CD14-positive monocyte (primary cell): Measurements from ENCODE around the gene QKI. TPM values are rescaled to one million over a fixed set of nuclear protein-coding genes. Genes with fewer than 3 reads are reported as not detected.
A peak's percentile ranks its signal among the peaks of the same experiment; 100 is the strongest.

Experiments used
- DNase-seq, 3 donors: peaks; one replicate each; pipeline ENCODE4 v3.0.0-alpha.2; 2011 to 2022
- H2AFZ ChIP-seq: 2 replicates; pipeline ENCODE4 v1.6.0; 2012; ENCODE audit warnings: mild to moderate bottlenecking, low read depth, low read length, inconsistent platforms; ENCODE audit not compliant: insufficient read depth, poor library complexity, severe bottlenecking
- H3K27ac ChIP-seq, 2 donors: 1 replicate in 1 of 2; 2 replicates in 1 of 2; pipeline ENCODE4 v1.5.1; 2012 to 2013; ENCODE audit warnings: low read length in 2 of 2, control low read depth in 1 of 2, inconsistent platforms in 1 of 2, low read depth in 1 of 2, mild to moderate bottlenecking in 1 of 2
- H3K27me3 ChIP-seq, 2 donors: one replicate each; pipeline versions ENCODE4 v1.6.0 to v1.6.1; 2011 to 2013; ENCODE audit warnings: low read length in 2 of 2; ENCODE audit not compliant: control insufficient read depth in 2 of 2, insufficient read depth in 2 of 2
- H3K36me3 ChIP-seq, 2 donors: replicated peaks in 1 of 2; 1 replicate in 1 of 2; 2 replicates in 1 of 2; pipeline versions ENCODE4 v1.5.1 to v1.6.1; 2012 to 2013; ENCODE audit warnings: low read length in 2 of 2, control low read depth in 1 of 2, inconsistent platforms in 1 of 2, mild to moderate bottlenecking in 1 of 2; ENCODE audit not compliant: insufficient read depth in 2 of 2, control insufficient read depth in 1 of 2
- H3K4me1 ChIP-seq, 2 donors: 1 replicate in 1 of 2; 2 replicates in 1 of 2; pipeline versions ENCODE4 v1.5.1 to v1.6.1; 2012 to 2013; ENCODE audit warnings: low read length in 2 of 2, control low read depth in 1 of 2, inconsistent platforms in 1 of 2, mild to moderate bottlenecking in 1 of 2, moderate library complexity in 1 of 2; ENCODE audit not compliant: insufficient read depth in 2 of 2, control insufficient read depth in 1 of 2
- H3K4me2 ChIP-seq: replicated peaks from 2 replicates; pipeline ENCODE3; 2012; ENCODE audit warnings: low read length, moderate library complexity, mild to moderate bottlenecking; ENCODE audit not compliant: poor library complexity, severe bottlenecking; ENCODE audit errors: extremely low read depth
- H3K4me3 ChIP-seq, 3 experiments: fragments of 200-600 bp in 1 of 3; sonication (generic) in 1 of 3; replicated peaks in 1 of 3; 1 replicate in 2 of 3; 2 replicates in 1 of 3; pipeline ENCODE4 v1.5.1; 2011 to 2013; ENCODE audit warnings: low read length in 3 of 3, mild to moderate bottlenecking in 3 of 3, control low read depth in 2 of 3, low read depth in 2 of 3, inconsistent platforms in 1 of 3, moderate library complexity in 1 of 3
- H3K79me2 ChIP-seq: 2 replicates; pipeline ENCODE4 v1.6.0; 2012; ENCODE audit warnings: mild to moderate bottlenecking, control low read depth, inconsistent platforms, low read length, moderate library complexity; ENCODE audit not compliant: insufficient read depth
- H3K9ac ChIP-seq: 2 replicates; pipeline ENCODE4 v1.6.0; 2017; ENCODE audit warnings: low read length, mild to moderate bottlenecking; ENCODE audit not compliant: insufficient read depth, poor library complexity, severe bottlenecking
- H3K9me3 ChIP-seq, 2 donors: replicated peaks in 1 of 2; 1 replicate in 1 of 2; 2 replicates in 1 of 2; pipeline versions ENCODE4 v1.5.1 to v1.6.1; 2012 to 2013; ENCODE audit warnings: low read length in 2 of 2, control low read depth in 1 of 2; ENCODE audit not compliant: control insufficient read depth in 1 of 2, insufficient read depth in 1 of 2
- H4K20me1 ChIP-seq: 2 replicates; pipeline ENCODE4 v1.6.0; 2012; ENCODE audit warnings: mild to moderate bottlenecking, low read length, control low read depth, moderate library complexity; ENCODE audit not compliant: insufficient read depth
- H3K27ac Mint-ChIP-seq, 7 donors: one replicate each; pipeline ENCODE4 v1.8.0; 2020; ENCODE audit warnings: mild to moderate bottlenecking in 7 of 7, mixed read lengths in 7 of 7, moderate library complexity in 6 of 7, inconsistent platforms in 2 of 7
- H3K27me3 Mint-ChIP-seq, 3 donors: one replicate each; pipeline ENCODE4 v1.8.0; 2021 to 2022; ENCODE audit warnings: low read depth in 3 of 3, mild to moderate bottlenecking in 3 of 3, mixed read lengths in 3 of 3, moderate library complexity in 3 of 3, inconsistent platforms in 1 of 3
- H3K36me3 Mint-ChIP-seq, 2 donors: one replicate each; pipeline ENCODE4 v1.8.0; 2020; ENCODE audit warnings: mixed read lengths in 2 of 2, inconsistent platforms in 1 of 2, mild to moderate bottlenecking in 1 of 2
- H3K4me1 Mint-ChIP-seq: one replicate; pipeline ENCODE4 v1.8.0; 2020; ENCODE audit warnings: mild to moderate bottlenecking, mixed read lengths
- H3K4me3 Mint-ChIP-seq, 2 donors: one replicate each; pipeline ENCODE4 v1.8.0; 2020; ENCODE audit warnings: mild to moderate bottlenecking in 2 of 2, mixed read lengths in 2 of 2, moderate library complexity in 1 of 2
- H3K9me3 Mint-ChIP-seq, 7 donors: one replicate each; pipeline ENCODE4 v1.8.0; 2020 to 2022; ENCODE audit warnings: mixed read lengths in 7 of 7, mild to moderate bottlenecking in 6 of 7, moderate library complexity in 6 of 7, inconsistent platforms in 2 of 7
- WGBS: methylation state at CpG from one replicate; pipeline ENCODE4 v1.1.5; 2013; ENCODE audit warnings: missing lambda C conversion rate; ENCODE audit not compliant: insufficient coverage; 5-methylcytosine and 5-hydroxymethylcytosine counted together
- intact Hi-C, 2 donors: fragments of 100-400 bp; cut with micrococcal nuclease; formaldehyde crosslinking; loops; one replicate each; pipeline versions ENCODE4 v1.15.0 to v1.15.1; 2023
- polyA plus RNA-seq, 3 donors: library from polyadenylated mRNA; depleted of rRNA in 1 of 3; unstranded in 2 of 3; stranded (reverse) in 1 of 3; fragments of 300-500 nt in 2 of 3; fragments of >200 nt in 1 of 3; fragmentation: Illumina TruSeq in 2 of 3; gene quantifications; 1 replicate in 2 of 3; 2 replicates in 1 of 3; pipeline ENCODE4 v1.2.3, GENCODE V29; 2012 to 2021
- TF ChIP-seq, protein P1 (sequence below): fragments of 200-600 bp; IDR thresholded peaks from one replicate; pipeline ENCODE4 v1.8.0; 2022; ENCODE audit warnings: antibody characterized with exemption, mild to moderate bottlenecking

QKI gene
- polyA plus RNA-seq, 3 donors = 24.3 to 154 (median 71.8) TPM

GRCh38 chr6:163620101-163620500, 205.6 kb downstream of the QKI start:
- no peak overlapping the region for H3K27ac ChIP-seq
- peaks cover 4 to 19% (median 15%) of the 10 kb centered on the region in 3 donors for H3K27me3 Mint-ChIP-seq
- peaks cover 4% of the 10 kb centered on the region for H3K4me1 Mint-ChIP-seq
- H3K36me3 Mint-ChIP-seq = no peaks in the 10 kb centered on the region
- H2AFZ ChIP-seq = no peak overlapping the region
- no peaks in the 10 kb centered on the region for H4K20me1 ChIP-seq
- 95% methylated on average over 4 of the region's 5 CpGs for WGBS
- no peak overlapping the region for H3K27ac Mint-ChIP-seq
- peaks cover 5 to 16% (median 11%) of the 10 kb centered on the region in 7 donors for H3K9me3 Mint-ChIP-seq
- H3K79me2 ChIP-seq = no peaks in the 10 kb centered on the region
- no peaks in the 10 kb centered on the region for H3K36me3 ChIP-seq
- no peak overlapping the region for H3K4me3 ChIP-seq
- H3K4me2 ChIP-seq = no peak overlapping the region
- H3K4me3 Mint-ChIP-seq = no peak overlapping the region
- no peaks in the 10 kb centered on the region for H3K4me1 ChIP-seq
- DNase-seq = no peak
- TF ChIP-seq, protein P1, sequence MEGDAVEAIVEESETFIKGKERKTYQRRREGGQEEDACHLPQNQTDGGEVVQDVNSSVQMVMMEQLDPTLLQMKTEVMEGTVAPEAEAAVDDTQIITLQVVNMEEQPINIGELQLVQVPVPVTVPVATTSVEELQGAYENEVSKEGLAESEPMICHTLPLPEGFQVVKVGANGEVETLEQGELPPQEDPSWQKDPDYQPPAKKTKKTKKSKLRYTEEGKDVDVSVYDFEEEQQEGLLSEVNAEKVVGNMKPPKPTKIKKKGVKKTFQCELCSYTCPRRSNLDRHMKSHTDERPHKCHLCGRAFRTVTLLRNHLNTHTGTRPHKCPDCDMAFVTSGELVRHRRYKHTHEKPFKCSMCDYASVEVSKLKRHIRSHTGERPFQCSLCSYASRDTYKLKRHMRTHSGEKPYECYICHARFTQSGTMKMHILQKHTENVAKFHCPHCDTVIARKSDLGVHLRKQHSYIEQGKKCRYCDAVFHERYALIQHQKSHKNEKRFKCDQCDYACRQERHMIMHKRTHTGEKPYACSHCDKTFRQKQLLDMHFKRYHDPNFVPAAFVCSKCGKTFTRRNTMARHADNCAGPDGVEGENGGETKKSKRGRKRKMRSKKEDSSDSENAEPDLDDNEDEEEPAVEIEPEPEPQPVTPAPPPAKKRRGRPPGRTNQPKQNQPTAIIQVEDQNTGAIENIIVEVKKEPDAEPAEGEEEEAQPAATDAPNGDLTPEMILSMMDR = no peak
- peaks cover 0 to 3% of the 10 kb centered on the region in 2 donors for H3K9me3 ChIP-seq
- no peak overlapping the region for H3K9ac ChIP-seq
- intact Hi-C loops = no loop called here
- H3K27me3 ChIP-seq = no peaks in the 10 kb centered on the region

DNA sequence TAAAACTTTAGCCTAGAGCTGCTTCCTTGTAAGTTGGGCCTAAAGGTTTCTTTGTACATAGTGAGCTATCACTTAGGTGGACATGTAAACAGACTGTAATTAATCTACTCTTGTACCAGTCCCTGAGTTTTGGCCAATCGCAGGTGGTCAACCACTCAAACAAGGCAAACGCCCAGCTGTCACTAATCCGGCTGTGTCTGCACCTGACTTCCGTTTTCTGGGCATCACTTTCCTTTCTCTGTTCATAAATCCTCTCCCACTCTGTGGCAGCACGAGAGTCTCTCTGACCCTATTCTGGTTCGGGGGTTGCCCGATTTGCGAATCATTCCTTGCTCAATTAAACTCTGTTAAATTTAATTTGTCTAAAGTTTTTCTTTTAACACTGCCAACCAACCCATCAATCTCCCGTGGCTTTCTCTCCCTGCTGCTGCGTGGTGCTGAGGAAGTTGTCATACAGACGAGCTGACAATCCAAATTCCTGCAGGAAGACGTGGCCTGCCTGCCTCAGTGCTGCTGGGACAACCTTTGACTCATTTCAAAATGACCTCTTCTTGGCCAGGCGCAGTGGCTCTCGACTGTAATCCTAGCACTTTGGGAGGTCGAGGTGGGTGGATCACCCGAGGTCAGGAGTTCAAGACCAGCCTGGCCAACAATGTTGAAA, 206.3 kb downstream of the QKI start:
- H3K79me2 ChIP-seq = no peaks in the 10 kb centered on the region
- no peak for DNase-seq
- H3K27me3 ChIP-seq = no peaks in the 10 kb centered on the region
- peaks cover 4% of the 10 kb centered on the region for H3K4me1 Mint-ChIP-seq
- H3K9me3 ChIP-seq = peaks cover 0 to 3% of the 10 kb centered on the region in 2 donors
- TF ChIP-seq, protein P1 = no peak
- H3K4me3 ChIP-seq = no peak overlapping the region
- peak overlapping the region in 1 of 7 donors; percentile 68 for H3K27ac Mint-ChIP-seq
- no peak overlapping the region for H3K4me2 ChIP-seq
- H3K4me1 ChIP-seq = no peaks in the 10 kb centered on the region
- H2AFZ ChIP-seq = no peak overlapping the region
- peak overlapping the region in 1 of 2 donors; percentile 32 for H3K4me3 Mint-ChIP-seq
- 55% methylated on average over 11 of the region's 16 CpGs for WGBS
- peaks cover 4 to 17% (median 15%) of the 10 kb centered on the region in 3 donors for H3K27me3 Mint-ChIP-seq
- no peak overlapping the region for H3K9ac ChIP-seq
- intact Hi-C loops = no loop called here
- H3K36me3 Mint-ChIP-seq = no peaks in the 10 kb centered on the region
- no peaks in the 10 kb centered on the region for H4K20me1 ChIP-seq
- H3K9me3 Mint-ChIP-seq = peaks cover 5 to 16% (median 11%) of the 10 kb centered on the region in 7 donors
- no peak overlapping the region for H3K27ac ChIP-seq
- H3K36me3 ChIP-seq = no peaks in the 10 kb centered on the region
